ENCODE measurements around the gene RNF214. TPM values are rescaled to one million over a fixed set of nuclear protein-coding genes. Genes with fewer than 3 reads are reported as not detected.
"Not testable (repeated sequence)": the region's sequence is repeated elsewhere in the genome, so short reads cannot be mapped to it uniquely, and the experiment has no call there.

RNF214 gene
- total RNA-seq, 2 experiments from 2014 or later = 16.6 to 17.3 TPM

DNA sequence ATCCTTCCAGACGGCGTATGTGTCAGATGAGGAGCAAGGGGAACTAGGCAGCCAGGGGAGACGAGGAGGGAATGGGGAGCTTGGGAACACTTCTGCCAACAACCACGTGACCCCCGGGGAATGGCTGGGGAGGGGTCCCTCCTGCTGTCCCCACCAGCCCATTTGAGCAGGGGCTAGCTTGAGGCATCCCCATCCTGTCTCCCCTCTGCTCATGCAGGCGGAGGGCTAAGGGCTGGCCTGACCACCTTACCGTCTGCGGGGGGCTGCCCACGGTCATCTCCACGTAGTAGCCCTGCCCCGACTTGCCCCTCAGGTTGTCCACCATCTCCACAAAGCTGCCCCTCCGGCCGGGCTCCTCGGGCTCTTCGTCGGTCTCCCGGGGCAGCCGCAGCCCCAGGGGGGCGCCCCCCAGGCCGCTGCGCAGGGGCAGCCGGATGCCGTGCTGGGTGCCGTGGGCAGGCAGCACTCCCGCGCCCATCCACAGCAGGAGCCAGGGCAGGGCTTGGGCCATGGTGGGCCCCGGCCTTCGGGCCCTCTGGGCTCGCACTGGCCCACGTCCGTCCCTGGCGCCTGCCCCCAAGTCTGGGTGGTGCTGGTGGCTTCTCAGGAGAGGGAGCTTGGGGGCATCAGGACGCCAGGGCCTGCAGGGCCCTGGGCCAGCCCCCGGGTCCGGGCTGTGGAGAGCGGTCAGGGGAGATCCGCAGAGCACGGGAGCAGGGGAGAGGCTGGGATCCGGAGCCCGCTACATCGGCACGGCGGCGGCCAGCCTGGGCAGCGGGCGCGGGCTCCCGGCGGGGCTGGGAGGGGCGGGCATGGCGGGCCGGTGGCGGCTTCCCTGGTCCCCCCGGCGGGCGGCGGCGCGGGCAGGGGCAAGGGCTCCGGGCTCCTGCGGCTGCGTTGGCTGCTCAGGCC, 83.1 kb downstream of the RNF214 start:
- DNase-seq = peak; percentile 40
- no peaks in the 10 kb centered on the region for H3K36me3 Mint-ChIP-seq
- no peak overlapping the region for H3K27ac Mint-ChIP-seq
- peak overlapping the region; percentile 73 for H3K4me3 Mint-ChIP-seq
- peaks cover 5% of the 10 kb centered on the region for H3K4me1 Mint-ChIP-seq
- H3K9me3 Mint-ChIP-seq = no peaks in the 10 kb centered on the region
- H3K27me3 Mint-ChIP-seq = peaks cover 41% of the 10 kb centered on the region

DNA sequence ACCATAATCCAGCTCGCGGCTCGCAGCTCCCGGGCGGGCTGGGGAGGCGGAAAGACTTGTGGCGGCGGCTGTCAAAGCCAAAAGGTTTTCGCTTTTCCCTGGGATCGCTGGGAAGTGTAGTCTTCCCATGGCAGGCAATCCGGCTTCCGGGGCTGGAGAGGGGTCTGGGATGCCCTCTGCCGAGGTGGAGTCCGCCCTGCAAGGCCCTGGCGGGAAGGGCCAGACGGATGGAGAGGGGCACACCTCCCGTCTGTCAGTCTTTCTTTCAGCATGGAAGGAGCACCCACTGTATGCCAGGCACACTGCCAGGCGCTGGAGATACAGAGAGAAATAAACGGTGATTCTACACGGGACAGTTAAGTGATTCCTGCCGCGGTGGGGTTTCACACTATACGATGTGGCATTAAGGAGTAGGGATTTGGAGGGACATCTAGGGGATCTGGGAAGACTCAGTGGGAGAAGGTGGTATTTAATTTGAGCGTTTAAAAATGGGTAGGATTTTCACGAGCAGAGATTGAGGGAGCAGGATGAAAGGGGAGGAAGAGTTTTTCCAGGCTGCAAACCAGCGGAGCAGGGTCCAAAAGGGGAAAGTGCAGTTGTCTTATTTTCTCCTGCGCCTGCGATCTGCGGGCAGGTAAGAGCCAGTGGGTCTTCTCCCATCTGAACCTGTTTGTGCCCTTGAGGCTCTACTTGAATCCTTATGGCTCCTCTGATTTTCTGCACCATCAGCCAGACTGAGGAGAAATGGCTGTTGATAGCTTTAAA, 83.9 kb downstream of the RNF214 start, which contains the start of gene BACE1:
Gene BACE1 (minus strand): TSS at position 60 of the 765 bp plus-strand sequence. CDS start 461 bp downstream, outside the sequence.
- Mint-ChIP-seq H3K9me3 (no peaks in the 10 kb centered on the region), H3K27me3 (peaks cover 39% of the 10 kb centered on the region), H3K4me3 (peak within 1 kb of the TSS; percentile 73), H3K27ac (no peak within 1 kb of the TSS), H3K36me3 (no peaks in the 10 kb centered on the region), H3K4me1 (peaks cover 5% of the 10 kb centered on the region)
- DNase-seq = no peak

- DNase-seq = no peak
- peaks cover 34% of the 10 kb centered on the region for H3K27me3 Mint-ChIP-seq
- H3K27ac Mint-ChIP-seq = no peak overlapping the region
- H3K9me3 Mint-ChIP-seq = no peaks in the 10 kb centered on the region
- H3K4me1 Mint-ChIP-seq = peaks cover 5% of the 10 kb centered on the region
- H3K36me3 Mint-ChIP-seq = no peaks in the 10 kb centered on the region
- H3K4me3 Mint-ChIP-seq = no peak overlapping the region
Measured at GRCh38 chr11:117318738-117319137, 86.3 kb downstream of the RNF214 start.

DNA sequence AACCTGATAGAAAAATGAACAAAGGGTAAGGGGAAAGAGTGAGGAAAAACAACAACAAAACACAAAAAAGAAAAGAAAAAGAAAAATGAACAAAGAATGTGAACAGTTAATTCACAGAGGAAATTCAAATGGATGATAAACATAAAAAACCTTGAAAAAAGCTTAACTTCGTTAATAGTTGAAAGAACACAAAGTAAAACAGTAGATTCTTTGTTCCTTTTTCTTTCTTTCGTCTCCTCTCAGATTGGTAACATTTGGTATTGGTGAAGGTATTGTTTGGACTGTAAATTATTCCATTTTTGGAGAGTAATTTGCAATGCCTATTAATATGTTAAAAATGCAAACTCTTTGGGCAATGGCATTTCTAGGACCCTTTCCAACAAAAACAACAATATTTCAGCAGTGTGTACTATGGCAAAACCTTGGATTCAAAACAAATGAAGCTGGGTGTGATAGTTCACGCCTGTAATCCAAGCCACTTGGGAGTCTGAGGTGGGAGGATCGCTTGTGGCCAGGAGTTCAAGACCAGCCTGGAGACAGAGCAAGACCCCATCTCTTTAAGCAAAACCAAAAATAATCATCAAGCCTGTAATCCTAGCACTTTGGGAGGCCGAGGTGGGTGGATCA, 86.9 kb downstream of the RNF214 start:
- peaks cover 4% of the 10 kb centered on the region for H3K4me1 Mint-ChIP-seq
- H3K27ac Mint-ChIP-seq = no peak overlapping the region
- H3K36me3 Mint-ChIP-seq = no peaks in the 10 kb centered on the region
- H3K4me3 Mint-ChIP-seq = no peak overlapping the region
- H3K9me3 Mint-ChIP-seq = no peaks in the 10 kb centered on the region
- DNase-seq = no peak
- H3K27me3 Mint-ChIP-seq = peaks cover 29% of the 10 kb centered on the region

DNA sequence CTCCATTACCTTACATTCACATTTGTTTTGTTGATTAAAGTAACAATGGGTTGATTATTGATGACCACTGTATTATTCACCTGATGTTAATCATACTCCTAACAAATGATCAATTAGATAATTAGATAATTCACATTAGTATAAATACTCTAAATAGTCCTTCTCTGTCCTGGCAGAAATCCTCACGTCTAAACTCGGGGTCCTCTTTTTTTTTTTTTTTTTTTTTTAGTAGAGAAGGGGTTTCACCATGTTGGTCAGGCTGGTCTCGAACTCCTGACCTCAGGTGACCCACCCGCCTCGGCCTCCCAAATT, 94.7 kb downstream of the RNF214 start:
- H3K27ac Mint-ChIP-seq, H3K9me3 Mint-ChIP-seq, DNase-seq, H3K27me3 Mint-ChIP-seq, H3K4me3 Mint-ChIP-seq, H3K36me3 Mint-ChIP-seq, H3K4me1 Mint-ChIP-seq: not testable (repeated sequence)

DNA sequence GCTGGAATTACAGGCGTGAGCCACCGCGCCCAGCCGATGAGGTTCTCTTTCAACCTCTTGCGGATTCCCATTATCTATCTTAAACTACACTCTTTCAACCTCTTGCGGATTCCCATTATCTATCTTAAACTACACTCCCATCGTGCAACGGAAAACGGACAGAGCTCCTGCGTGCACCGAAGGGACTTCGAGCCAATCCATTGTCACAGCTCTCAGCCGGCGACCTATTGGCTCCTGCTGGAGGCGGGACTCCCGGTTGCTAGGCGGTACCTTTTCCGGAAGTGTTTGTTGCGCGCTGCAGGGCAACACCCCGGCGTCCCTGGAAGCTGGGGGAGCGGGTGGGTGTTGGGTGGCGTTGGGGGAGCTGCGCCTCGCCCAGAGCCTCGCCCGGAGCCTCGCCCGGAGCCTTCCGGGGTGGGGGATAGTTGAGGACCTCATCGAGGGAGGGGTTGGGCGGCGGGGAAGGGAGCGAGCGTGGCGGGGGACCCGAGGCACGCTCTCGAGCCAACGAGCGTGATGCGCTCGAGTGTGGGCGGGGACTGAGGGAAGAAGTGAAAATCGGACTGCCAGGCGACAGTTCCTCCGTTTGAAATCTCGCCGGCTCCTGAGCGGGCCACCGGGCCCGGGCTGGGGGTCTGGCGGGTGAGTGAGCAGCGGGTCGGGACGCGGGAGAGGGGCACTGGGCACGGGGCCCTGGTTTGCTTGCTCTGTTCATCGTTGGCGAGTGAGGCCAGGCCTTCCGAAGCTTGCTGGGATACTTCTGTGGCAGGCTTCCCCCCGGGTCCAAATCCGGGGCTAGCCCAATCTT, 95.3 kb downstream of the RNF214 start, which contains the start of gene CEP164:
Gene CEP164 (plus strand): TSS at position 288 of the 808 bp plus-strand sequence. CDS start 10,733 bp downstream, outside the sequence.
- DNase-seq = peak; percentile 94
- Mint-ChIP-seq H3K4me1 (peaks cover 7% of the 10 kb centered on the region), H3K9me3 (no peaks in the 10 kb centered on the region), H3K27me3 (no peaks in the 10 kb centered on the region), H3K36me3 (no peaks in the 10 kb centered on the region), H3K4me3 (peak within 1 kb of the TSS; percentile 68), H3K27ac (peak within 1 kb of the TSS; percentile 54)

DNA sequence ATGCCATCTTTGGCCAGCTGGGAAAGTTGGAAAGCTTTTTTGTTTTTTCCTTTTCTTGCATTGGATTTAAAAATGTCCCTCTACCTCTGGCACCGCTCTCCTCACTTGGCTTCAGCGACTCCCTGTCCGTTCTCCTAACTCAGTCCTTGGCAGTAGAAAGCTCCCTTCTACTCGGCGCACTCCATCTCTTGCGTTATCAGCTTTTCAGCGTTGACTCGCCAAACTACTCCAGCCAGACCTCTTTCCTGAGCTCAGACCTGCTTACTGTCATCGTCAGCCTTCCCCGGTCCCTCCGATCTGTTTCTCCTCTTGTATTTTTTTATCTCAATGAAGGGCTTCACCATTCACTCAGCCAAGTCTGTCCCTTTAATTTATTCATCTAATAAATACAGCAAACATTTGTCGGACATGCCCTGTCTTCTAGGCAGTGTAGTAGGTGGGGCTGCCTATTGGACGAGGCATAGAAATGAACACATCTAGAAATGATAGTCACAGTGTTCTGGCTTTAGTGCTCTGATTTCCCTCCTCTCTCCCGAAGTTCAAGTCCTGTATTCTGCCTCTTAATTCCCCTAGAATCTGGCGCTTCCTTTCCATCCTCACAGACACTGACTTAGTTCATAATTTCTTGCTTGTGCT, 96.0 kb downstream of the RNF214 start:
- Mint-ChIP-seq H3K36me3 (no peaks in the 10 kb centered on the region), H3K4me1 (peaks cover 7% of the 10 kb centered on the region), H3K4me3 (no peak overlapping the region), H3K9me3 (no peaks in the 10 kb centered on the region), H3K27ac (no peak overlapping the region), H3K27me3 (no peaks in the 10 kb centered on the region)
- DNase-seq = no peak

DNA sequence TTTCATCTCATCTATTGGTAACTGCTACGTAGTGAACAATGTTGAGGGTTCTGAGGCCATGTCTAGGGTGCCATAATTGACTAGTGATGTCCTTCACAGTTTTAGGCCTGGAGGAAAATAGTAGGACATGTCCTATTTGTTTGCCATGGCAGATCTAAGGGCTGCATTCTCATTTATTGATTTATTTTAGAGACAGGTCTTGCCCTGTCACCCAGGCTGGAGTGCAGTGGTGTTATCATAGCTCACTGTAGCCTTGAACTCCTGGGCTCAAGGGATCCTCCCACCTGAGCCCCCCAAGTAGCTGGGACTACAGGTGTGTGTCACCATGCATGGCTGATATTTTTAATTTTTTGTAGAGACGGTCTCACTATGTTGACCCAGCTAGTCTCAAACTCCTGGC, 100.4 kb downstream of the RNF214 start:
- no peak overlapping the region for H3K4me3 Mint-ChIP-seq
- H3K27me3 Mint-ChIP-seq = no peaks in the 10 kb centered on the region
- H3K9me3 Mint-ChIP-seq = no peaks in the 10 kb centered on the region
- H3K27ac Mint-ChIP-seq = no peak overlapping the region
- H3K4me1 Mint-ChIP-seq = peaks cover 8% of the 10 kb centered on the region
- H3K36me3 Mint-ChIP-seq = peaks cover 1% of the 10 kb centered on the region
- no peak for DNase-seq

- Mint-ChIP-seq H3K27ac (no peak overlapping the region), H3K27me3 (no peaks in the 10 kb centered on the region), H3K36me3 (peaks cover 3% of the 10 kb centered on the region)
Measured at GRCh38 chr11:117333917-117334316, 101.4 kb downstream of the RNF214 start.

DNA sequence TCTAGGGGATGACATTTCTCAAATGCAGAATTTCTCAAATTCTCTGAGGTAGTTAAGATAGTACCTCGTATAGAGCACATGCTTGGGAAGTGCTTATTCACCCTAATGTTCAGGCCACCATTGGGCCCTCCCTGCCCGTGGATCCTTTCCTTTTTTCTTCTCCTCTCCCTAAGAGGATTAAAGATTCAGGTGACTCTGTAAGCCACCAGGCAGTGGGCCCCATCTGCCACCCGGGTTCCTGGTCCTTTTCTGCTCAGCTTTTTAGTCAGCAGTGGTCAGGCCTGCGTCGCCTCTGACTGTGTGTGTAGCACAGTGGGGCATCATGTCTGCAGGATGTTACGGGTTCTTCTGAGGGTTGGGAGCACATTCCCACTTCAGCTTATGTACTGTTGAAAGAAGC, 102.4 kb downstream of the RNF214 start:
- Mint-ChIP-seq H3K4me1 (peaks cover 7% of the 10 kb centered on the region), H3K4me3 (no peak overlapping the region), H3K27me3 (no peaks in the 10 kb centered on the region), H3K36me3 (peaks cover 6% of the 10 kb centered on the region), H3K9me3 (no peaks in the 10 kb centered on the region), H3K27ac (no peak overlapping the region)
- DNase-seq = no peak

More at GRCh38 chr11:117333917-117334316, 101.4 kb downstream of the RNF214 start:
- no peak for DNase-seq
- Mint-ChIP-seq H3K9me3 (no peaks in the 10 kb centered on the region), H3K4me1 (peaks cover 8% of the 10 kb centered on the region), H3K4me3 (no peak overlapping the region)

GRCh38 chr11:117335399-117335798, 102.9 kb downstream of the RNF214 start:
- Mint-ChIP-seq H3K9me3 (no peaks in the 10 kb centered on the region), H3K27ac (no peak overlapping the region)

More at GRCh38 chr11:117335399-117335798, 102.9 kb downstream of the RNF214 start:
- Mint-ChIP-seq H3K36me3 (peaks cover 9% of the 10 kb centered on the region), H3K27me3 (no peaks in the 10 kb centered on the region), H3K4me1 (peaks cover 5% of the 10 kb centered on the region), H3K4me3 (no peak overlapping the region)
- no peak for DNase-seq
